GM18526 (cell line): Measurements from ENCODE around the gene GNG8.

Experiments used
- POLR2A ChIP-seq: IDR thresholded peaks from 3 replicates; pipeline ENCODE4 v1.6.1; 2011; ENCODE audit not compliant: insufficient read length; ENCODE audit errors: extremely low read depth

Gene GNG8

GRCh38 chr19:46610851-46611770 lies 24.9 kb downstream of the GNG8 start:
- TF ChIP-seq POLR2A, result no peak

GRCh38 chr19:46610413-46610775 lies 25.6 kb downstream of the GNG8 start:
- no peak for TF ChIP-seq POLR2A

GRCh38 chr19:46609511-46610412 lies 26.2 kb downstream of the GNG8 start:
- no peak for TF ChIP-seq POLR2A

GRCh38 chr19:46608581-46609345 lies 27.2 kb downstream of the GNG8 start:
- no peak for TF ChIP-seq POLR2A

GRCh38 chr19:46608178-46608577 lies 27.8 kb downstream of the GNG8 start:
- no peak for TF ChIP-seq POLR2A

- no peak for TF ChIP-seq POLR2A
Observed at GRCh38 chr19:46607448-46607841, 28.6 kb downstream of the GNG8 start.

GRCh38 chr19:46606681-46607447 lies 29.1 kb downstream of the GNG8 start:
- no peak for TF ChIP-seq POLR2A

- TF ChIP-seq POLR2A, result no peak
Observed at GRCh38 chr19:46606019-46606418, 30.0 kb downstream of the GNG8 start.

GRCh38 chr19:46605356-46605821 lies 30.6 kb downstream of the GNG8 start:
- no peak for TF ChIP-seq POLR2A

GRCh38 chr19:46604781-46605355 lies 31.1 kb downstream of the GNG8 start:
- no peak for TF ChIP-seq POLR2A

- no peak for TF ChIP-seq POLR2A
Observed at GRCh38 chr19:46603752-46604231, 32.2 kb downstream of the GNG8 start.

- no peak for TF ChIP-seq POLR2A
Observed at GRCh38 chr19:46603195-46603637, 32.8 kb downstream of the GNG8 start.

- TF ChIP-seq POLR2A, result no peak
Observed at GRCh38 chr19:46602392-46603194, 33.4 kb downstream of the GNG8 start.
